ENCODE results near the gene HERPUD2. TPM values are rescaled to one million over a fixed set of nuclear protein-coding genes. Genes with fewer than 3 reads are reported as not detected.

HERPUD2 gene
- total RNA-seq, 2 experiments from 2014 or later: 48.0 to 49.8 TPM

DNA sequence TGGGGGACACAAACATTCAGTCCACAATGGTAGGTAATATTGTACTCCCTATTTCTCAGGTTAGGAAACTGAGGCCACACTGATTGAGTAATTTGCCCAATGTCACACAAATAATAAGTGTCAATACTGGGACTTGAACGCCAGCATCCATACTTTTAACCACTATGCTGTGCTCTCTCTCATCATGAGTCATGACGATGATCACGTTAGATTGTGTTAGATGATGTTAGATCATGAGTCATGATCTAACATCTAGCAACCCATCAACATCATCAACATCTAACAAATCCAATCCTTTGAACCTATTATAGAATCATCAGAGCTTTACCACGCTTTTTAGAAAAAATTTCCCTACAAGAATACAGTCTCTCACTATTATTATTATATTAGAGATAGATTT lies 28.1 kb upstream of the HERPUD2 start:
- H3K4me3 Mint-ChIP-seq: no peak overlapping the region
- CTCF ChIA-PET: interaction anchor here (1.1 to 7.4 kb wide), 5 partner anchors 13 to 78 kb away, joined by 3 to 86 read pairs (median 4); partner anchors contain the start of gene SEPTIN7
- H3K27ac Mint-ChIP-seq: peak overlapping the region; percentile 23
- DNase-seq: no peak
- H3K4me1 Mint-ChIP-seq: peaks cover 56% of the 10 kb centered on the region
- H3K27me3 Mint-ChIP-seq: no peaks in the 10 kb centered on the region
- no peaks in the 10 kb centered on the region for H3K9me3 Mint-ChIP-seq
- no peaks in the 10 kb centered on the region for H3K36me3 Mint-ChIP-seq (ENCODE audit: low read depth)
- POLR2A ChIA-PET: interaction anchor here (1.0 to 4.9 kb wide), 5 partner anchors 13 to 82 kb away, joined by 3 to 50 read pairs (median 15); partner anchors contain the start of gene SEPTIN7

DNA sequence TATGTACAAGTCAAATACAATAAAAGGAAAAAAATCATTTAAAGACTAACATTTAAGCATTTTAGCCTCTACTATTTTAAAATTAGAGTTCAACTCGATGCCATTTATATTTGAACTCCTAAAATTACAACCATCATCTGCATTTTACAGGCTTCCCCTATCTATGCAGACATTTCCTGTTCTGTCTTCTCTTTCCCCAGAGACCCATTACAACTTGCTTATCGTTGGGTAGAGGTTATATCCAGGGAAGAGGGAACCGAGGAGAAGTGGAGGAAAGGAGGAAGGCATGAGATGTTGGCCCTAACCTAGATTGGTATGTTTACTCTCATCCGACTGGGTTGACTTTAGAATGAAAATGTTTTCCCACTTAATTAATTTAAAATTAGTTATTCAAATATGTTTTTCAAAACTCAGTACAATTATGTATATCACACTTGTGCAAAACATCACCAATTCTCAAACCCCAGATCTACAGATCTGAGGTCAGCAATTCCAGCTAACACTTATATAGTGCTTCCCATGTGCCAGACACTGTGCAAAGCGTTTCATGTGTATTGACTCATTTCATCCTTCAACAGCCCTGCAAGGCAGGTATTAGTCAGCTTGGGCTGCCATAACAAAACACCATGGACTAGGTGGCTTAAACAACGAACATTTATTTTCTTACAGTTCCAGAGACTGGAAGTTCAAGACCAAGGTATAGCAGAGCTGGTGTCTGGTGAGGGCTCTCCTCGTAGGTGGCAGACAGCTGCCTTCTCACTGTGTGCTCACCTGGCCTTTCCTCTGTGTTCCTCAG lies 27.3 kb upstream of the HERPUD2 start:
- H3K27me3 Mint-ChIP-seq: no peaks in the 10 kb centered on the region
- DNase-seq: peak; percentile 36
- CTCF ChIA-PET: interaction anchor here (1.1 to 7.4 kb wide), 4 partner anchors 12 to 79 kb away, joined by 3 to 86 read pairs (median 4); partner anchors contain the start of gene SEPTIN7

DNA sequence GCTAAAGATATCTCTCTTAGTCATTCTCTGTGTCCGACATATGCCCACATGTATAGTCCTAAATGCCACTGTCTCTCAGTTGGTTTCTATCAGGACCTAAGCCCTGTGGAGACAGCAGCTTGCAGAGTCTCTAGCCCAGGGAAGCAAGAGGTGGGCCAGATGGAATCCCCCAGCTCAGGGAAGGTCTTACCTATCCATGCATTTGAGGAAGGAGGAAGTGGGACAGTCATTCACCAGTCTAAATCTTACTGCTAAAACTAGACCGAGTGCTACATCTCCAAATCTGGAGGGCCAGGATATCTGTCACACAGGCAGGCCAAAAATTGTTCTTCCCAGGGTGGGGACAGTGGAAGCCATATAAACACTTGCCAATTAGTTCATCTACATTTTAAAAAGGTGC lies 26.4 kb upstream of the HERPUD2 start:
- ChIA-PET POLR2A (no interaction called here), CTCF (interaction anchor here (7.4 kb wide), 1 partner anchor 11 kb away, joined by 86 read pairs; no protein-coding TSS in a partner anchor)
- H3K9me3 Mint-ChIP-seq: no peaks in the 10 kb centered on the region
- peaks cover 44% of the 10 kb centered on the region for H3K4me1 Mint-ChIP-seq
- H3K27ac Mint-ChIP-seq: no peak overlapping the region
- H3K36me3 Mint-ChIP-seq (ENCODE audit: low read depth): no peaks in the 10 kb centered on the region
- no peak overlapping the region for H3K4me3 Mint-ChIP-seq
- H3K27me3 Mint-ChIP-seq: peaks cover 3% of the 10 kb centered on the region
- no peak for DNase-seq

More for the DNA sequence above, 27.3 kb upstream of the HERPUD2 start:
- Mint-ChIP-seq H3K36me3 (ENCODE audit: low read depth) (no peaks in the 10 kb centered on the region), H3K9me3 (no peaks in the 10 kb centered on the region), H3K27ac (no peak overlapping the region), H3K4me1 (peaks cover 51% of the 10 kb centered on the region), H3K4me3 (no peak overlapping the region)
- POLR2A ChIA-PET: interaction anchor here (1.3 to 4.9 kb wide), 4 partner anchors 12 to 78 kb away, joined by 5 to 50 read pairs (median 16); partner anchors contain the start of gene SEPTIN7

DNA sequence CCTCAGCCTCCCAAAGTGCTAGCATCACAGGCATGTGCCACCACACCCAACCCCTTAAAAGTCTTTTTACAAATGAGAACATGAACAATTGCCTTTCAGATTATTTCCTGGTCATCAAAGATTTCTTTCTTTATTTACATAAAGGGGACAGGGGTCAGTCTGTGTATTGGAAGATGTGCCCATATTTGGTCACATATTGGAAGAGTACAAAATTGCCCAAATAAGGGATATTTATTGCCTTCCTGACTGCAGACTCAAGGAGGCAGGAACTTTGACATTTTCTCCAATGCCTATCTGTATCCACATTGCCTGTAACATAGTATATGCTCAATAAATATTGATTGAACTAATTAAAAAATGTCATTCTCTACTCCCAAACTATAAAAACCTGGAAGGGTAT lies 25.9 kb upstream of the HERPUD2 start:
- Mint-ChIP-seq H3K4me1 (peaks cover 39% of the 10 kb centered on the region), H3K36me3 (ENCODE audit: low read depth) (no peaks in the 10 kb centered on the region), H3K27me3 (peaks cover 3% of the 10 kb centered on the region), H3K27ac (no peak overlapping the region), H3K9me3 (no peaks in the 10 kb centered on the region), H3K4me3 (no peak overlapping the region)
- no peak for DNase-seq
- ChIA-PET POLR2A (no interaction called here), CTCF (interaction anchor here (1.1 kb wide), 1 partner anchor 82 kb away, joined by 3 read pairs; no protein-coding TSS in a partner anchor)

DNA sequence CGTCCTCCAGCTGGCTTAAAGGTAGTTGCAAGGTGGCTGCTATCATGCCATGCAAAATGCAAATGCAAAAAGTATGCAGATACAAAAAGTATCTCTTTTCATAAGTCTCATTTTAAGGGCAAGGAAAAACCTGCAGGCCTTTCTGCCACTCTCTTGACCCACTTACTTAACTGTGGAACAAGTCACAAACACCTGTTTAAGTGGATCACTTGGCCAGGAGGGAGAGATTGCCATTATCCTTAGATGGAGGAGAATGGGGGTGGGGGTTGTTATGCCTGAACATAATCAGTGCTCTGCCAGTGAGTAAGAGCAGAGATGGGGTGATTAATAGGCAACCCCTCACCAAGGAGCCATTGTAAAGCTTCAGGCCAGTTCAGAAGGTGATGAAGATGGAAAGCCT lies 25.1 kb upstream of the HERPUD2 start:
- Mint-ChIP-seq H3K4me1 (peaks cover 34% of the 10 kb centered on the region), H3K36me3 (ENCODE audit: low read depth) (no peaks in the 10 kb centered on the region), H3K27me3 (peaks cover 3% of the 10 kb centered on the region), H3K4me3 (no peak overlapping the region), H3K9me3 (no peaks in the 10 kb centered on the region), H3K27ac (no peak overlapping the region)
- no peak for DNase-seq
- POLR2A ChIA-PET: interaction anchor here (1.0 kb wide), 1 partner anchor 81 kb away, joined by 4 read pairs; the partner anchor contains the start of gene SEPTIN7
- CTCF ChIA-PET: interaction anchor here (0.9 to 1.1 kb wide), 2 partner anchors 80 to 83 kb away, joined by 3 read pairs; no protein-coding TSS in a partner anchor

DNA sequence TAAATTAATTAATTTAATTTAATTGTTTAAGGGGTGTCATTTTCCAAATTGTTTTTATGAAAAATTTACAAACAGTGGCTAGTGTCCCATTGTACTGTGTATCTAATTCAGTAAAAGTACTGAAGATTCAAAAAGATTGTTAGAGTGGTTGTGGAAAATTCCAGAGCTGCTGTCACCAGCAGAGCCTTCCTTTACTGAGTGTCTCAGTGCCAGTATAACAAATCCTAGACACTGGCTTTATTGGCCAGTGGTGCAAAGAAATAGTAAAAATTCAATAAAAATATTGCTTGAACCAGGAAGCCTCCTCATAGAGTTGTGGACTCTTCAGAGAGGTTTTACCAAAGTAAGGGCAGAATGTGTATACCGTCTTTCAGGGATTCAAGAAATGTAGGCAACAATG lies 23.1 kb upstream of the HERPUD2 start:
- peaks cover 5% of the 10 kb centered on the region for H3K27me3 Mint-ChIP-seq
- no peak overlapping the region for H3K4me3 Mint-ChIP-seq
- H3K27ac Mint-ChIP-seq: no peak overlapping the region
- H3K36me3 Mint-ChIP-seq (ENCODE audit: low read depth): no peaks in the 10 kb centered on the region
- ChIA-PET CTCF (no interaction called here), POLR2A (interaction anchor here (1.0 kb wide), 1 partner anchor 83 kb away, joined by 3 read pairs; the partner anchor contains the start of gene SEPTIN7)
- no peaks in the 10 kb centered on the region for H3K9me3 Mint-ChIP-seq
- peaks cover 15% of the 10 kb centered on the region for H3K4me1 Mint-ChIP-seq
- DNase-seq: no peak

DNA sequence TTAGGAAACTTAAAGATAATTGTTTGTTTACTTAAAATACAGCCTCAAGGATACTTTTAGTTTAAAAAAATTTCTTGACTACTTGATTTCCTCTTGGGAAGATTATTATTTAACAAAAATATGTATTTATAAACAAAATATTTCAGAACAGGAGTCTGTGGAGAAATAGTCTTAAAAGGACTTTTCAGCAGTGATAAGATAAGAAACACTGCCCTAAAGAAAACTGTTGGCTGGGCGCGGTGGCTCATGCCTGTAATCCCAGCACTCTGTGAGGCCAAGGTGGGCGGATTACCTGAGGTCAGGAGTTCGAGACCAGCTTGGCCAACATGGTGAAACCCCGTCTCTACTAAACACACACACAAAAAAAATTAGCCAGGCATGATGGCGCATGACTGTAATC lies 22.6 kb upstream of the HERPUD2 start:
- Mint-ChIP-seq H3K9me3 (no peaks in the 10 kb centered on the region), H3K27ac (no peak overlapping the region), H3K4me1 (peaks cover 10% of the 10 kb centered on the region), H3K27me3 (peaks cover 5% of the 10 kb centered on the region), H3K36me3 (ENCODE audit: low read depth) (no peaks in the 10 kb centered on the region), H3K4me3 (no peak overlapping the region)
- DNase-seq: no peak
- POLR2A ChIA-PET: interaction anchor here (1.0 kb wide), 1 partner anchor 83 kb away, joined by 3 read pairs; the partner anchor contains the start of gene SEPTIN7
- CTCF ChIA-PET: no interaction called here

DNA sequence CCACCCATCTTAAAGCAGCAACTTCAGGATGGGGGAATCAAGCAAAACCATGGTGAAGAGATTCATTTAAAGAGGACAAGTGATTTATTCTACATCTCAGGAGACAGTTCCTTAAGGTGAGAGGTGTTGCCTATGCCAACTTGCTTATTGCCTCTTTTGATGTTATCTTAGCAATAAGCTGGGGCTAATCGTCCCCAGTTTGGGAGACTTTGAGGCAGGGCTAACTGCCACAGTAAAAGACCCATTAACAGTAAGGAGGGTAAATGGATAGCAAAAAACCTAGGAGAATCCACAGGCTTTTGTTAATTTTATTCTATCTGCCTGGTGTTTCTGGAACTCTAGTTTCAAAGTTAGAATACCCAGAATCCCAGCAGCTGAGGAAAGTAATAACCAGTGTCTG lies 22.1 kb upstream of the HERPUD2 start:
- peaks cover 6% of the 10 kb centered on the region for H3K4me1 Mint-ChIP-seq
- H3K9me3 Mint-ChIP-seq: no peaks in the 10 kb centered on the region
- POLR2A ChIA-PET: no interaction called here
- DNase-seq: no peak
- H3K27ac Mint-ChIP-seq: no peak overlapping the region
- H3K27me3 Mint-ChIP-seq: peaks cover 5% of the 10 kb centered on the region
- H3K36me3 Mint-ChIP-seq (ENCODE audit: low read depth): no peaks in the 10 kb centered on the region
- CTCF ChIA-PET: no interaction called here
- no peak overlapping the region for H3K4me3 Mint-ChIP-seq

DNA sequence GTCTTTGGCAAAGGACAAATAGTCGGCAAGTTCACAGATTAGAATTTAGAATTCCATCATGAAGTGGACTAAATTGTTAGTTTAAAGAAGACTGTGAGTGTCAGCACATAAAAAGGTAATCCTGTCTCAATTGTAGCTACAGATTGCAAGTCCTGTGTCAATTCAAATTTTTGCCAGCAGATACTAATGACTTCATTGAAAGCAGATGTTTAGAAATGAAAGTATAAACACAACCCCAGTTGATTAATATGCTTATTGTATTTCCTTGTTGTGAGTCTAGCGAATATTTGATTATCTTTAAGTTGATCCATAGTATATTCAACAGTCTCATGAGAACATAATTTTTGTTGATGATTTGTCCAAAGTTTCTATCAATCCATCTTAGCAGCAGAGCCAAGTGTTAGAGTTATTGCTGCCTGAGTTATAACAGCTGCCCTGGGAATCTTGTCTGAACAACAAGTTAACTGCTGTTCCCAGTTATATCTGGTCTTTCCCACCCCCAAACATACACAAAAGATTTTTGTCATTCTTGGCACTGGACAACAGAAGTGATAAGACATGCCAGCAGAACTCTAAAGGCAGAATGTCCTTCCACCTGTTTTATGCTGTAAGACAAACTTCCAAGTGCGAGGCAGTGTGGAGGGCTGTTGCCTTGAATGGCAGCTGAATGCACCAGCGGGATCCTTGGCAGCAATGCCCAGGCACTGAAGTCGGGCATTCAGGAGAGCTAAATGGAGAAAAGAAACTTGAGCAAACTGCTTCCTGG lies 21.3 kb upstream of the HERPUD2 start:
- DNase-seq: no peak
- POLR2A ChIA-PET: no interaction called here
- Mint-ChIP-seq H3K36me3 (ENCODE audit: low read depth) (no peaks in the 10 kb centered on the region), H3K4me3 (no peak overlapping the region), H3K27ac (no peak overlapping the region), H3K9me3 (no peaks in the 10 kb centered on the region), H3K27me3 (peaks cover 5% of the 10 kb centered on the region), H3K4me1 (peaks cover 2% of the 10 kb centered on the region)
- CTCF ChIA-PET: interaction anchor here (0.6 kb wide), 1 partner anchor 83 kb away, joined by 3 read pairs; no protein-coding TSS in a partner anchor

DNA sequence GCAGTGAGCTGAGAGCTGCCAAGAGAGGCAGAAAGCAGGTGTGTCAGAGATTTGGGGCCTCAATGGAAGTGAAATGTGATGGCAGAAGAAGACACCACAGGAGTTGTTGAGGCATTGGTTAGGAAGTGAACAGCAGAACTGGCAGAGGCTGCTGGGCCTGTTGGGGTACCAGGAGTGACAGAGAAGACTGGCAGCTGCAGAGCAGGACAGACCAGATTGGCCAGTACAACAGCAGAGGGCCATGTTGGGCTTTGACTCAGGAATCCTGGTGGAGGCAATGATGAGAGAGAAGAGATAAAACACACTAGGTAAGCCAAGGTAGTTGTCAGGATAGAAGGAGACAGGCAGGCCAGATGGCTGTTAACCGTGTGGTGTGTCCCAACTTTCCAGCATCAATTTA lies 19.9 kb upstream of the HERPUD2 start:
- Mint-ChIP-seq H3K27me3 (peaks cover 7% of the 10 kb centered on the region), H3K9me3 (no peaks in the 10 kb centered on the region), H3K4me1 (peaks cover 11% of the 10 kb centered on the region), H3K27ac (no peak overlapping the region), H3K36me3 (ENCODE audit: low read depth) (no peaks in the 10 kb centered on the region), H3K4me3 (no peak overlapping the region)
- ChIA-PET POLR2A (no interaction called here), CTCF (interaction anchor here (10.0 kb wide), 1 partner anchor 10 kb away, joined by 86 read pairs; no protein-coding TSS in a partner anchor)
- no peak for DNase-seq

DNA sequence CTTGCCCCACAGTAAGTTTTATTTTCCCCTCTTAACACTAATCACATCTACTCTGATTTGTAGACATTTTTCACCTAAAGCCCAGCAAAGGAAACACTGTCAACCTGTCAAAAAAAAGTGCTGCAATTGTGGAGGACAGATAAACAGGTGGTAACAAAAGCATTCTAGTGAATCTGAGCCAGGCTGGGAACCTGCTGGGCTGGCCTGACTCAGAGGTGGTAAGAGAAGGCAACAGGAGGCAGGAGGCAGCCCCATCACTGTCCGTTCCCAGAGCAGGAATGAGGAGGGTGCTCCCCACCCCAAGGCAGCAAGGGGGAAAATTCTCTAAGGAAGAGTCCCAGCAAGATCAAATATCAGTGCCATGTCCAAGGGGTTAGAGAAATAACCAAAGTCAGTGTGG lies 19.5 kb upstream of the HERPUD2 start:
- Mint-ChIP-seq H3K4me3 (no peak overlapping the region), H3K27me3 (peaks cover 7% of the 10 kb centered on the region), H3K9me3 (no peaks in the 10 kb centered on the region), H3K4me1 (peaks cover 15% of the 10 kb centered on the region), H3K36me3 (ENCODE audit: low read depth) (no peaks in the 10 kb centered on the region), H3K27ac (no peak overlapping the region)
- ChIA-PET POLR2A (interaction anchor here (3.7 kb wide), 1 partner anchor 87 kb away, joined by 14 read pairs; the partner anchor contains the start of gene SEPTIN7), CTCF (interaction anchor here (1.8 to 10.0 kb wide), 2 partner anchors 10 to 193 kb away, joined by 7 to 86 read pairs; no protein-coding TSS in a partner anchor)
- no peak for DNase-seq

DNA sequence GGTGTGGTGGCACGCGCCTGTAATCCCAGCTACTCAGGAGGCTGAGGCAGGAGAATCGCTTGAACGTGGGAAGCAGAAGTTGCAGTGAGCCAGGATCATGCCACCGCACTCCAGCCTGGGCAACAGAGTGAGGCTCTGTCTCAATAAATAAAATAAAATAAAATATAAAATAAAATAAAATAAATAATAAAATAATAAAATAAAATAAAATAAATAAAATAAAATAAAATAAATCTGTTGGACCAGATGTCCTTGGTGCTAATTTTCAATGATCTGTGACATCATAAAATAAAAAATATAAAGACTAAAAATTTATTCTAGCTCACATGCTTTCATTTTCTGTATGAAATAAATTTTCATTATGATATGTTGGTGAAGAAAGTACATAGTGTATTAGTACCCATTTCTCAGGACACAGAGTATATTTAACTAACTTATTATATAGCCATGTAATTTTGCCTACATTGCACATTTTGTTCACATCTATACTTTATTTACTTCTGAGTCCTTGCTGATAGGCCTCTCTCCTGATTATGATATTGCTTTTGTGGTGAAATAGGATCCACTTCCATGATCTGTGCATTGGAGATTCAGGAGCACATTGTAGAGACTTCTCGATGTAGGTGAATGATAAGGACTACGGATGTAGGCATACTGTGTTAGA lies 17.8 kb upstream of the HERPUD2 start:
- peaks cover 7% of the 10 kb centered on the region for H3K27me3 Mint-ChIP-seq
- CTCF ChIA-PET: interaction anchor here (1.0 to 10.0 kb wide), 7 partner anchors 12 to 204 kb away, joined by 3 to 86 read pairs (median 5); no protein-coding TSS in a partner anchor
- POLR2A ChIA-PET: interaction anchor here (1.6 to 3.7 kb wide), 3 partner anchors 15 to 88 kb away, joined by 3 to 14 read pairs (median 9); partner anchors contain the start of genes HERPUD2 and SEPTIN7
- H3K9me3 Mint-ChIP-seq: no peaks in the 10 kb centered on the region
- no peak for DNase-seq
- H3K4me1 Mint-ChIP-seq: peaks cover 22% of the 10 kb centered on the region
- no peak overlapping the region for H3K4me3 Mint-ChIP-seq
- no peaks in the 10 kb centered on the region for H3K36me3 Mint-ChIP-seq (ENCODE audit: low read depth)
- H3K27ac Mint-ChIP-seq: no peak overlapping the region

All from activated CD4-positive, alpha-beta memory T cell treated with anti-CD3 and anti-CD28 coated beads, Interleukin-2, amount 10 ng/mL, durations not matched to agents 7 days and 5 days (primary cell).